WERI-Rb-1 (cell line): Measurements from ENCODE around the gene DHDH.
A peak's percentile ranks its signal among the peaks of the same experiment; 100 is the strongest.

Experiments
- DNase-seq: peaks from one replicate; pipeline ENCODE4 v3.0.0-alpha.2; 2020
- H3K27ac ChIP-seq: fragments of 250-450 bp; sonication (Bioruptor Pico); 2 replicates; pipeline ENCODE4 v1.5.1; 2020; ENCODE audit warnings: mild to moderate bottlenecking, moderate library complexity
- H3K27me3 ChIP-seq: fragments of 250-450 bp; sonication (Bioruptor Pico); 2 replicates; pipeline ENCODE4 v1.5.1; 2021; ENCODE audit warnings: mild to moderate bottlenecking, low read depth, moderate library complexity; ENCODE audit not compliant: insufficient read depth, severe bottlenecking
- H3K36me3 ChIP-seq: fragments of 250-450 bp; sonication (Bioruptor Pico); 2 replicates; pipeline ENCODE4 v1.5.1; 2020; ENCODE audit warnings: mild to moderate bottlenecking, moderate library complexity
- H3K4me3 ChIP-seq: 2 replicates; pipeline ENCODE4 v1.5.1; 2011; ENCODE audit warnings: low read depth, mild to moderate bottlenecking, control low read depth, low read length
- H3K9me3 ChIP-seq: fragments of 250-450 bp; sonication (Bioruptor Pico); 2 replicates; pipeline ENCODE4 v1.5.1; 2021; ENCODE audit warnings: mild to moderate bottlenecking, moderate library complexity; ENCODE audit not compliant: severe bottlenecking
- CTCF ChIP-seq: IDR thresholded peaks from 2 replicates; pipeline ENCODE4 v1.5.1; 2011; ENCODE audit warnings: low read depth, mild to moderate bottlenecking, control low read depth, inconsistent platforms, low read length

Gene DHDH

GRCh38 chr19:48965806-48966540 is 32.5 kb downstream of the DHDH start:
- peak overlapping the region; percentile 59 for H3K27ac ChIP-seq
- H3K9me3 ChIP-seq = peaks cover 4% of the 10 kb centered on the region
- no peaks in the 10 kb centered on the region for H3K27me3 ChIP-seq
- H3K36me3 ChIP-seq = peaks cover 52% of the 10 kb centered on the region
- peak; percentile 88 for DNase-seq
- TF ChIP-seq CTCF = no peak
- peak overlapping the region; percentile 90 for H3K4me3 ChIP-seq

- no peaks in the 10 kb centered on the region for H3K27me3 ChIP-seq
- no peak for TF ChIP-seq CTCF
- H3K4me3 ChIP-seq = no peak overlapping the region; the same call in 1 of the 2 replicates
- no peak for DNase-seq
- no peak overlapping the region for H3K27ac ChIP-seq
- H3K36me3 ChIP-seq = peaks cover 49% of the 10 kb centered on the region
- peaks cover 4% of the 10 kb centered on the region for H3K9me3 ChIP-seq
Measured at GRCh38 chr19:48966541-48967345, 33.2 kb downstream of the DHDH start.

- TF ChIP-seq CTCF = no peak
- Histone ChIP-seq H3K36me3 (peaks cover 49% of the 10 kb centered on the region), H3K9me3 (peaks cover 4% of the 10 kb centered on the region), H3K27ac (no peak overlapping the region), H3K4me3 (no peak overlapping the region), H3K27me3 (no peaks in the 10 kb centered on the region)
- no peak for DNase-seq
Measured at GRCh38 chr19:48967346-48968178, 34.1 kb downstream of the DHDH start.

GRCh38 chr19:48968179-48968661 is 34.7 kb downstream of the DHDH start:
- Histone ChIP-seq H3K4me3 (no peak overlapping the region), H3K27me3 (no peaks in the 10 kb centered on the region), H3K27ac (no peak overlapping the region), H3K36me3 (peaks cover 49% of the 10 kb centered on the region), H3K9me3 (peaks cover 4% of the 10 kb centered on the region)
- TF ChIP-seq CTCF = no peak
- no peak for DNase-seq

GRCh38 chr19:48968813-48969218 is 35.3 kb downstream of the DHDH start:
- Histone ChIP-seq H3K27ac (no peak overlapping the region), H3K27me3 (no peaks in the 10 kb centered on the region), H3K36me3 (peaks cover 52% of the 10 kb centered on the region), H3K9me3 (peaks cover 4% of the 10 kb centered on the region), H3K4me3 (no peak overlapping the region)
- no peak for TF ChIP-seq CTCF
- DNase-seq = no peak
